ENCODE measurements around the gene ABHD17A. TPM values are rescaled to one million over a fixed set of nuclear protein-coding genes. Genes with fewer than 3 reads are reported as not detected.

ABHD17A gene
- total and polyA plus RNA-seq, 10 donors, result 73.4 to 107 (median 83.6) TPM

GRCh38 chr19:1856698-1857603, 28.3 kb downstream of the ABHD17A start:
- Histone ChIP-seq H3K4me1 (peaks cover 71 to 100% (median 100%) of the 10 kb centered on the region in 6 donors), H3K4me3 (peak overlapping the region; percentile 30 to 82 (median 50)), H3K36me3 (peaks cover 0 to 9% (median 6%) of the 10 kb centered on the region in 6 donors), H3K27ac (peak overlapping the region; percentile 80 to 99 (median 95)), H3K9me3 (no peaks in the 10 kb centered on the region), H3K27me3 (replicated peaks in 1 of 7) (no peaks in the 10 kb centered on the region)
- intact Hi-C loops (cut with DNase I; ENCODE audit: low total_unique reads), result no loop called here
- 1 to 3% (median 3%) methylated on average over 18 to 70 of the region's 73 CpGs for WGBS, 5 donors
- TF ChIP-seq CTCF (IDR thresholded peaks at IDR 0.05 in 8 of 11, conservative IDR thresholded peaks at IDR 0.05 in 3 of 11) (no peak), POLR2A (IDR thresholded peaks at IDR 0.05) (no peak), POLR2AphosphoS5 (IDR thresholded peaks at IDR 0.05) (peak; percentile 55 to 87 (median 73))
- peak; percentile 97 for DNase-seq

GRCh38 chr19:1856345-1856697, 29.0 kb downstream of the ABHD17A start:
- TF ChIP-seq POLR2AphosphoS5 (IDR thresholded peaks at IDR 0.05) (no peak), CTCF (IDR thresholded peaks at IDR 0.05 in 8 of 11, conservative IDR thresholded peaks at IDR 0.05 in 3 of 11) (no peak), POLR2A (IDR thresholded peaks at IDR 0.05) (no peak)
- intact Hi-C loops (cut with DNase I; ENCODE audit: low total_unique reads), result no loop called here
- peak overlapping the region; percentile 30 to 82 (median 50) for H3K4me3 ChIP-seq
- H3K4me1 ChIP-seq, result peaks cover 69 to 100% (median 100%) of the 10 kb centered on the region in 6 donors
- no peaks in the 10 kb centered on the region for H3K9me3 ChIP-seq
- peaks cover 0 to 9% (median 6%) of the 10 kb centered on the region in 6 donors for H3K36me3 ChIP-seq
- WGBS, 5 donors, result 11 to 23% (median 18%) methylated on average over 5 to 6 of the region's 6 CpGs
- H3K27ac ChIP-seq, result peak overlapping the region; percentile 80 to 99 (median 95)
- no peak for DNase-seq
- H3K27me3 ChIP-seq (replicated peaks in 1 of 7), result no peaks in the 10 kb centered on the region

- Histone ChIP-seq H3K27ac (peak overlapping the region; percentile 80 to 99 (median 95)), H3K27me3 (replicated peaks in 1 of 7) (no peaks in the 10 kb centered on the region), H3K4me3 (peak overlapping the region; percentile 25 to 82 (median 50)), H3K36me3 (peaks cover 0 to 9% (median 6%) of the 10 kb centered on the region in 6 donors), H3K4me1 (peaks cover 66 to 100% (median 97%) of the 10 kb centered on the region in 6 donors), H3K9me3 (no peaks in the 10 kb centered on the region)
- TF ChIP-seq POLR2AphosphoS5 (IDR thresholded peaks at IDR 0.05) (no peak), CTCF (IDR thresholded peaks at IDR 0.05 in 8 of 11, conservative IDR thresholded peaks at IDR 0.05 in 3 of 11) (peak in 1 of 11 experiments; percentile 3)
- WGBS, 5 donors, result 0 to 6% (median 5%) methylated on average over 5 to 13 of the region's 13 CpGs; no CpG with 5 or more reads in 1 of the 5 donors
- peak; percentile 87 for DNase-seq
- intact Hi-C loops (cut with DNase I; ENCODE audit: low total_unique reads), result no loop called here
These were observed 29.5 kb downstream of the ABHD17A start for GRCh38 chr19:1855828-1856255.

All from spleen (tissue), 11 donors.